Heart left ventricle (tissue), 16 donors: ENCODE results near the gene DSG1. TPM values are rescaled to one million over a fixed set of nuclear protein-coding genes. Genes with fewer than 3 reads are reported as not detected.

ENCODE experiments used
- ATAC-seq, 4 donors: fragments of 200-7000 bp; cut with Tn5 transposase; one replicate each; pipeline ENCODE4 v1.9.1; 2020 to 2022; ENCODE audit warnings: moderate library complexity in 4 of 4, mild to moderate bottlenecking in 3 of 4, moderate number of reproducible peaks in 1 of 4
- DNase-seq, 5 donors: peaks; one replicate each; pipeline ENCODE4 v3.0.0-alpha.2; 2020
- H3K27ac ChIP-seq, 12 donors: fragments of 200-600 bp; sonication (generic) in 4 of 12; one replicate each; pipeline versions ENCODE4 v1.5.0 to v1.8.0; 2016 to 2022; ENCODE audit warnings: mild to moderate bottlenecking in 2 of 12
- H3K27me3 ChIP-seq, 9 donors: fragments of 200-600 bp; sonication (generic) in 2 of 9; one replicate each; pipeline versions ENCODE4 v1.5.1 to v1.8.0; 2016 to 2022; ENCODE audit warnings: mild to moderate bottlenecking in 3 of 9
- H3K36me3 ChIP-seq, 9 donors: fragments of 200-600 bp; sonication (generic) in 2 of 9; one replicate each; pipeline versions ENCODE4 v1.5.0 to v1.8.0; 2018 to 2022; ENCODE audit warnings: mild to moderate bottlenecking in 2 of 9
- H3K4me1 ChIP-seq, 12 donors: fragments of 200-600 bp; sonication (generic) in 4 of 12; one replicate each; pipeline versions ENCODE4 v1.5.0 to v1.8.0; 2016 to 2022; ENCODE audit warnings: mild to moderate bottlenecking in 3 of 12
- H3K4me3 ChIP-seq, 12 donors: fragments of 200-600 bp; sonication (generic) in 4 of 12; one replicate each; pipeline versions ENCODE4 v1.5.0 to v1.8.0; 2017 to 2022; ENCODE audit warnings: mild to moderate bottlenecking in 9 of 12, moderate library complexity in 4 of 12
- H3K9me3 ChIP-seq, 12 donors: fragments of 200-600 bp; sonication (generic) in 4 of 12; one replicate each; pipeline versions ENCODE4 v1.5.0 to v1.8.0; 2016 to 2022; ENCODE audit warnings: mild to moderate bottlenecking in 1 of 12
- POLR2A ChIP-seq, 2 donors: fragments of 450-650 bp; IDR thresholded peaks; one replicate each; pipeline ENCODE4 v1.6.1; 2017; ENCODE audit warnings: antibody characterized with exemption in 2 of 2, mild to moderate bottlenecking in 2 of 2, moderate library complexity in 2 of 2
- WGBS, 4 donors: extraction: QIAGEN DNeasy Blood & Tissue Kit in 2 of 4; methylation state at CpG; one replicate each; pipeline versions ENCODE4 v1.1.5 to v1.1.7; 2013 to 2018; 5-methylcytosine and 5-hydroxymethylcytosine counted together
- intact Hi-C, 10 donors: fragments of 100-400 bp; cut with DNase I; formaldehyde crosslinking; loops; one replicate each; pipeline versions ENCODE4 v1.11.1 to v1.14.2; 2022
- polyA plus RNA-seq, 2 donors: library from polyadenylated mRNA; stranded (reverse); fragments of 200-250 nt; gene quantifications; one replicate each; pipeline ENCODE4 v1.2.3, GENCODE V29; 2013
- total RNA-seq, 9 donors: library from RNA; depleted of rRNA in 2 of 9; stranded (reverse); fragments of >200 nt in 2 of 9; fragmentation: NEBNext Ultra II Directional in 3 of 9; extraction: Animal tissue kit (Norgen Biotek cat#: 25700) in 3 of 9; gene quantifications; one replicate each; pipeline versions ENCODE4 v1.1.0 to v1.2.4, GENCODE V29; 2016 to 2023
- TF ChIP-seq, protein P1 (sequence below), 12 donors: fragments of 200-600 bp; sonication (generic) in 4 of 12; IDR thresholded peaks; one replicate each; pipeline versions ENCODE4 v1.5.0 to v1.8.0; 2018 to 2022; ENCODE audit warnings: antibody characterized with exemption in 12 of 12, mild to moderate bottlenecking in 5 of 12
- donor health status: ischemic (EF 13 %, LVEDD 7.1; RV severe dilation, severe dysfunction).
- donor health status: healthy with polysubstance abuse.
- donor health status: DM: no; HTN: yes; CAD: no.
- donor health status: DM: no; HTN: no; CAD: no.
- donor health status: ischemic (EF 25% LVEDD 6.9; RV normal size, moderate dysfunction).
- donor health status: ischemic (EF 25% LVEDD 5.7; RV mildly dilated, moderate dysfunction).
- donor health status: healthy.
- donor health status: DM: yes; HTN: yes; CAD: no.
- donor health status: ischemic (EF 35%, LVEDD 5.7; RV mildly dilated, moderate dysfunction).
- donor health status: nonischemic (EF 11% LVEDD 7.7; RV severe dilation, severe dysfunction).
- donor health status: DM: yes; HTN: yes; CAD: no.
- donor health status: PGD.
- donor health status: ischemic (EF 29% LVEDD 5.4; RV normal size, mild dysfunction).
- donor health status: nonischemic (EF 23%, LVEDD 6.1; RV moderate dilation, normal function).

DSG1 gene
- total and polyA plus RNA-seq, 11 donors, result 0.14 to 5.6 (median 0.93) TPM; not detected in 1

DNA sequence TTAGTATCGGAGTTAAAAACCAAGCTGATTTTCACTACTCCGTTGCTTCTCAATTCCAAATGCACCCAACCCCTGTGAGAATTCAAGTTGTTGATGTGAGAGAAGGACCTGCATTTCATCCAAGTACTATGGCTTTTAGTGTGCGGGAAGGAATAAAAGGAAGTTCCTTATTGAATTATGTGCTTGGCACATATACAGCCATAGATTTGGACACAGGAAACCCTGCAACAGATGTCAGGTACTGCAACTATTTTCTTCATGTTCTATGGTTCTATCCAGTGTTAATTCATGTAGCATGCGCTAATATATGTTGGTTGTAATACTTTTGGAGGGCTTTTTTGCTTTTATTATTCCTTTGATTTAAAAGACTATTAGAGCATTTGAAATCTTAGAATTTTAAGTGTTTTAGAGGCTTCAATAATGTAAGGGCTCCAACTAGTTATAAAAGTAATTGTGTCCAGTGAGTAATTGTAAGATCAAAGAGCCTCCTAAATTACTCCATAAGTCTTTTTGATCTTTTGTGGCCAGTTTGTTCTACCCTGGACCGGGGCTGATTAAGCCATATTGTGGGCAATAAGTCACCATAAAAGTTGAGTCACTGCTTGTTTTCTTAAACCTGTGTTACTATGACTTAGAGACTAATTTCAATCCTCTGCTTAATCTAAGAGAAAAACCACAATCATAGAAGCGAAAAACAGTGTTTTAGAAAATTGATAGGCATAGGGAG, 81.5 kb downstream of the DSG1 start:
- Histone ChIP-seq H3K4me3 (no peak overlapping the region), H3K27me3 (no peaks in the 10 kb centered on the region), H3K36me3 (no peaks in the 10 kb centered on the region), H3K9me3 (no peaks in the 10 kb centered on the region), H3K4me1 (peaks cover 0 to 18% (median 10%) of the 10 kb centered on the region in 12 donors), H3K27ac (no peak overlapping the region)
- DNase-seq (no peak), ATAC-seq (no peak)
- intact Hi-C loops, result loop anchor here in 4 of 10 donors (5.0 to 10.0 kb wide), 4 partner anchors 122 to 295 kb away; partner anchors contain the start of gene DSC2 (in 2 of the 4)
- WGBS, 4 donors, result 67 to 75% (median 70%) methylated on average over 6 of the region's 6 CpGs
- no peak for TF ChIP-seq POLR2A (IDR thresholded peaks at IDR 0.05)
- TF ChIP-seq, protein P1, sequence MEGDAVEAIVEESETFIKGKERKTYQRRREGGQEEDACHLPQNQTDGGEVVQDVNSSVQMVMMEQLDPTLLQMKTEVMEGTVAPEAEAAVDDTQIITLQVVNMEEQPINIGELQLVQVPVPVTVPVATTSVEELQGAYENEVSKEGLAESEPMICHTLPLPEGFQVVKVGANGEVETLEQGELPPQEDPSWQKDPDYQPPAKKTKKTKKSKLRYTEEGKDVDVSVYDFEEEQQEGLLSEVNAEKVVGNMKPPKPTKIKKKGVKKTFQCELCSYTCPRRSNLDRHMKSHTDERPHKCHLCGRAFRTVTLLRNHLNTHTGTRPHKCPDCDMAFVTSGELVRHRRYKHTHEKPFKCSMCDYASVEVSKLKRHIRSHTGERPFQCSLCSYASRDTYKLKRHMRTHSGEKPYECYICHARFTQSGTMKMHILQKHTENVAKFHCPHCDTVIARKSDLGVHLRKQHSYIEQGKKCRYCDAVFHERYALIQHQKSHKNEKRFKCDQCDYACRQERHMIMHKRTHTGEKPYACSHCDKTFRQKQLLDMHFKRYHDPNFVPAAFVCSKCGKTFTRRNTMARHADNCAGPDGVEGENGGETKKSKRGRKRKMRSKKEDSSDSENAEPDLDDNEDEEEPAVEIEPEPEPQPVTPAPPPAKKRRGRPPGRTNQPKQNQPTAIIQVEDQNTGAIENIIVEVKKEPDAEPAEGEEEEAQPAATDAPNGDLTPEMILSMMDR (IDR thresholded peaks at IDR 0.05), result no peak

DNA sequence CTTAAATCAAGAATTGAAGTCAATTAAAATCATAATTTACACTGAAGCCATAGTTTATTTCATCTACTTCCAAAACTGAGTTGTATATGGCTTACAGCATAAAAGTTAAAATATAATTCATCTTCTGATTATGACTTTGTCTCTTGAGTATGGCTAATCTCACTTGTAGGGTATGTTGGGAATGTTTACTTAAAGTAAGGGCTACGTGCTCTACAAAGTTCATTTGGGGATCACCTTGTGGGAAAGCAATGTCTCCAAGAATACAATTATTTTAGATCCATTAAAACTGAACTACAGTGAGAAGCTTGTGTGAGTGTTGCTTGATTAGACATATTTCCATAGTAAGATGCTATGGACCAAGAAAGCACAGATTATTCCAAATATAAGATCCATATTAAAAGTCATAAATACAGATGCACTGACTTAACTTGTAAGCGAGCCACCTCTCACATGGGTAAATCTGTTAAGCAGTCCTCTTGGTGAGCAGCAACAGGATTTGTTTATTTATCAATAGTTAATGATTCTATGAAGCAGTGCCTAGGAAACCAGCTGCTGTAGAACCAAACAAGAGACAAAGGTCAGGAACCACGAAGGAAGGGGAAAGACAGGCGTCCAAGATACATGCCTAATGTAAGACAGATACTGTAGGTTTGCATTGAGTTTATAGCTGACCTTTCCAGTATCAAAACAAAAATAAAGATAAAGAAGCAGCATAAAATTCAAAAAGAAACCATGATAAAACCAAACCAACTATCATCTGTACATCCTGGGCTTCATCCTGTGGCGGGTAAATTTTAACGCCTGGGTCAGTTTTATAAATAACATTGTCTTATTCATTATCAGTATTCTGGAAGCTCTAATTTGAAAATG, 83.4 kb downstream of the DSG1 start:
- 70 to 74% (median 71%) methylated on average over 6 of the region's 6 CpGs for WGBS, 4 donors
- peaks cover 0 to 17% (median 10%) of the 10 kb centered on the region in 12 donors for H3K4me1 ChIP-seq
- no peak overlapping the region for H3K27ac ChIP-seq

DNA sequence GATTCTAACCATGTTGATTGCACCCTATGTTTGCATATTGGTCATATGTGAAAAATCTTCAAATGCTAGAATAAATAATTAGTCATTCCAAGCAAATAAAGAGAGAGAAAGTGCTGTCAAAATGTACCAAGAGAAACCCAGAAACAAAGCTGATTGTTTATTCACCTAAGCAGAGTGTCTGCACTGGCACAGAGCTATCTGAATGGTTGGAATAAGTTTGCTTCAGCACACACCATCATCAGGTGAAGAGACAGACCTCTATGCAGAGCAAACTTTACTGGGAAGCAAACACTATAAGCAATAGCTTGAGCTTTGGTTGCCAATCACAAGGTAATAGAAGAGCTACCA, 84.0 kb downstream of the DSG1 start:
- intact Hi-C loops, result no loop called here
- Histone ChIP-seq H3K27me3 (no peaks in the 10 kb centered on the region), H3K4me3 (no peak overlapping the region), H3K4me1 (peaks cover 0 to 11% (median 4%) of the 10 kb centered on the region in 12 donors), H3K36me3 (no peaks in the 10 kb centered on the region), H3K9me3 (no peaks in the 10 kb centered on the region), H3K27ac (no peak overlapping the region)
- no peak for TF ChIP-seq POLR2A (IDR thresholded peaks at IDR 0.05)
- TF ChIP-seq, protein P1 (IDR thresholded peaks at IDR 0.05), result no peak
- ATAC-seq (no peak), DNase-seq (no peak)

More for the DNA sequence above, 83.4 kb downstream of the DSG1 start:
- TF ChIP-seq, protein P1 (IDR thresholded peaks at IDR 0.05), result no peak
- no peak for TF ChIP-seq POLR2A (IDR thresholded peaks at IDR 0.05)
- intact Hi-C loops, result no loop called here
- H3K27me3 ChIP-seq, result no peaks in the 10 kb centered on the region
- H3K36me3 ChIP-seq, result no peaks in the 10 kb centered on the region
- H3K9me3 ChIP-seq, result no peaks in the 10 kb centered on the region
- ATAC-seq (no peak), DNase-seq (no peak)
- H3K4me3 ChIP-seq, result no peak overlapping the region

DNA sequence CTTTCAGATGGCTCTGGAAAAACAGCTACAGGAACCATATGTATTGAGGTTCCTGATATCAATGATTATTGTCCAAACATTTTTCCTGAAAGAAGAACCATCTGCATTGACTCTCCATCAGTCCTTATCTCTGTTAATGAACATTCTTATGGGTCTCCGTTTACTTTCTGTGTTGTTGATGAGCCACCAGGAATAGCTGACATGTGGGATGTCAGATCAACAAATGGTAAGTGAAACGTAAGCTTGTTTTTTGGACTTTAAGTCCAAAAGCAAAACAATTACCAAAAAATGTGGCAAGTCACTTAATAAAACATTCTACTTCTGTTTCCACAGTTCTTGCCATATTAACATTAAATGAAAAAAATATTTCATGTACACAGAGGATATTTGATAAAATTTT, 85.4 kb downstream of the DSG1 start:
- ATAC-seq, result no peak
- no peak for DNase-seq
- no peak overlapping the region for H3K27ac ChIP-seq
- H3K4me1 ChIP-seq, result peaks cover 0 to 4% (median 0%) of the 10 kb centered on the region in 12 donors
- no peaks in the 10 kb centered on the region for H3K36me3 ChIP-seq
- H3K4me3 ChIP-seq, result no peak overlapping the region
- intact Hi-C loops, result no loop called here
- H3K27me3 ChIP-seq, result no peaks in the 10 kb centered on the region
- no peaks in the 10 kb centered on the region for H3K9me3 ChIP-seq
- TF ChIP-seq, protein P1 (IDR thresholded peaks at IDR 0.05), result no peak
- TF ChIP-seq POLR2A (IDR thresholded peaks at IDR 0.05), result no peak
- 53 to 64% (median 60%) methylated on average over 2 of the region's 2 CpGs for WGBS, 4 donors
